WTC11 (cell line): Measurements from ENCODE around the gene HRAS. TPM values are rescaled to one million over a fixed set of nuclear protein-coding genes. Genes with fewer than 3 reads are reported as not detected.

Experiments
- ATAC-seq: fragments of 200-7000 bp; cut with Tn5 transposase; 2 replicates; pipeline ENCODE4 v1.10.0; 2021; ENCODE audit warnings: mild to moderate bottlenecking, moderate library complexity
- CTCF ChIA-PET: fragments of 300-600 bp; sonication (Branson Sonifier 250); formaldehyde crosslinking; loops from one replicate; lab custom pipeline; 2021; ENCODE audit warnings: antibody characterized with exemption; lab: Charles Lee
- POLR2A ChIA-PET: fragments of 350-600 bp; sonication (Branson Sonifier 250); formaldehyde crosslinking; loops from one replicate; lab custom pipeline; 2021; ENCODE audit warnings: antibody characterized with exemption; lab: Charles Lee
- DNase-seq: peaks from one replicate; pipeline ENCODE4 v3.0.0; 2021; ENCODE audit warnings: low spot score
- H3K27ac Mint-ChIP-seq: 2 replicates; pipeline ENCODE4 v1.8.0; 2021; ENCODE audit warnings: mixed read lengths
- H3K27me3 Mint-ChIP-seq: 2 replicates; pipeline ENCODE4 v1.8.0; 2021; ENCODE audit warnings: low read depth, mild to moderate bottlenecking, moderate library complexity, mixed read lengths
- H3K36me3 Mint-ChIP-seq: 2 replicates; pipeline ENCODE4 v1.8.0; 2021; ENCODE audit warnings: mixed read lengths
- H3K4me1 Mint-ChIP-seq: 2 replicates; pipeline ENCODE4 v1.8.0; 2022; ENCODE audit warnings: mixed read lengths
- H3K4me3 Mint-ChIP-seq: 2 replicates; pipeline ENCODE4 v1.8.0; 2021; ENCODE audit warnings: mild to moderate bottlenecking, moderate library complexity, mixed read lengths
- H3K9me3 Mint-ChIP-seq: 2 replicates; pipeline ENCODE4 v1.8.0; 2021; ENCODE audit warnings: mixed read lengths
- CBFB ChIP-seq: sonication (generic); formaldehyde crosslinking; IDR thresholded peaks from 2 replicates; pipeline ENCODE4 v1.8.1; 2022; ENCODE audit warnings: mild to moderate bottlenecking, low read depth, missing genetic modification reagents
- CREB1 ChIP-seq: sonication (generic); formaldehyde crosslinking; IDR thresholded peaks from 2 replicates; pipeline ENCODE4 v1.8.0; 2023; ENCODE audit warnings: mild to moderate bottlenecking, missing genetic modification reagents
- NFE2L1 ChIP-seq: sonication (generic); formaldehyde crosslinking; IDR thresholded peaks from 2 replicates; pipeline ENCODE4 v1.8.1; 2023; ENCODE audit warnings: missing genetic modification reagents
- OVOL2 ChIP-seq: fragments of 250-450 bp; sonication (Bioruptor Pico); IDR thresholded peaks from 2 replicates; pipeline ENCODE4 v1.9.0; 2021; ENCODE audit warnings: mild to moderate bottlenecking, borderline replicate concordance
- SOX15 ChIP-seq: fragments of 250-450 bp; sonication (Bioruptor Pico); IDR thresholded peaks from 2 replicates; pipeline ENCODE4 v1.9.0; 2021; ENCODE audit warnings: mild to moderate bottlenecking
- TEAD1 ChIP-seq: sonication (generic); formaldehyde crosslinking; IDR thresholded peaks from 2 replicates; pipeline ENCODE4 v1.8.0; 2022; ENCODE audit warnings: mild to moderate bottlenecking, missing genetic modification reagents
- TEAD4 ChIP-seq: sonication (generic); formaldehyde crosslinking; IDR thresholded peaks from 2 replicates; pipeline ENCODE4 v1.8.0; 2022; ENCODE audit warnings: mild to moderate bottlenecking, missing genetic modification reagents
- ZNF396 ChIP-seq: fragments of 250-450 bp; sonication (Bioruptor Pico); IDR thresholded peaks from 2 replicates; pipeline ENCODE4 v1.8.0; 2021; ENCODE audit warnings: mild to moderate bottlenecking, moderate library complexity, borderline replicate concordance
- total RNA-seq: library from RNA; stranded (reverse); gene quantifications from 3 replicates; pipeline ENCODE4 v1.2.3, GENCODE V29; 2021
- TF ChIP-seq, protein P1 (sequence below): sonication (generic); formaldehyde crosslinking; IDR thresholded peaks from 2 replicates; pipeline ENCODE4 v1.8.1; 2022; ENCODE audit warnings: missing genetic modification reagents, borderline replicate concordance
- TF ChIP-seq, protein P2 (sequence below): sonication (generic); formaldehyde crosslinking; IDR thresholded peaks from 2 replicates; pipeline ENCODE4 v1.8.1; 2023; ENCODE audit warnings: mild to moderate bottlenecking, moderate library complexity, missing genetic modification reagents
- TF ChIP-seq, protein P3 (sequence below): sonication (generic); formaldehyde crosslinking; IDR thresholded peaks from 2 replicates; pipeline ENCODE4 v1.8.1; 2023; ENCODE audit warnings: mild to moderate bottlenecking, missing genetic modification reagents, borderline replicate concordance
- TF ChIP-seq, protein P4 (sequence below): fragments of 250-450 bp; sonication (Bioruptor Pico); IDR thresholded peaks from 2 replicates; pipeline ENCODE4 v1.9.0; 2021; ENCODE audit warnings: mild to moderate bottlenecking
- TF ChIP-seq, protein P5 (sequence below): fragments of 250-450 bp; sonication (Bioruptor Pico); conservative IDR thresholded peaks from 2 replicates; pipeline ENCODE4 v1.9.0; 2021; ENCODE audit warnings: mild to moderate bottlenecking

HRAS gene
- total RNA-seq, 1 experiment from 2014 or later = 62.4 TPM

DNA sequence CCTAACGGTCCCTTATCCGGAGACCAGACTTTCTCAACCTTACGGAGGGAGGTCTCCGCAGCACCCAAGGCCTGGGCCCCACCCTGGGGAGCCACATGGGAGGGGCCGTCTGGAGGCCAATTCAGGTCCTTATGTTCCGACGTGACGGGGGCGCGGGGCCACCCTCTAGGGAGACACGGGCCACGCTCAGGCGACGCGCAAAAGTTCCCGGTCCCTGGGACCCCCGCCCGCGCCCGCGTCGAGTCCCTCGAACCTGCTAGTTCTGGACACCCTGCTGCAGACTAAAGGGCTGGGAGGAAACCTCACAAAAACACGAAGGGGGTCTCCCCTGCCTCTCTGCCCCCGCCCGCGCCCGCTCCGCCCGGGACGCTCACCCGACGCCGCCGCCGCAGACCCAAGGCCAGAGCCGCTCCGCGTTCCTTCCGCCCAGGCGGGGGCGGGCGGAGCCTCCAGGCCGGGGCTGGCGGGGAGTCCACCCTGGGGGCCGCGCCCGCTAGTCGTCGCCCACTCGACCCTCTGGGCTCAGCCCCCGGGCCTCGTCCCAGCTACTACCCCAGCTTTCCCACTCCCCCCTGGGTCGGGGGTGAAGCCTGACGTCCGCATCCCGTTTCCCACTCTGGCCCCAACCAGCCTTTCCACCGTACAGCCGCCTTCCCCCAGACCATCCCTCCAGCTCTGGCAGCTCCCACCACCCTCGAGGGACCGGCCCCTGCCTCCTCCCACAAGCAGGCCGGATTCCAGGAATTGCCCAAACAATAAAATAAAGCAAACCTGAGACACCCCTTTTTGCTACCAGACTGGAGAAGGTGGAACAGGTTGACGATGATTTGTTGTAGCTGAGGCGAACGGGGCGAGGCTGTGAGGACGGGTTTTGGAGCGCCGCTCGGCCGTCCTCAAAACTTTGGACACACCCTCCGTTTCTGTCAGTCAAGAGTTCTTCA, 31.1 kb downstream of the HRAS start (continued):
- TF ChIP-seq, protein P1, sequence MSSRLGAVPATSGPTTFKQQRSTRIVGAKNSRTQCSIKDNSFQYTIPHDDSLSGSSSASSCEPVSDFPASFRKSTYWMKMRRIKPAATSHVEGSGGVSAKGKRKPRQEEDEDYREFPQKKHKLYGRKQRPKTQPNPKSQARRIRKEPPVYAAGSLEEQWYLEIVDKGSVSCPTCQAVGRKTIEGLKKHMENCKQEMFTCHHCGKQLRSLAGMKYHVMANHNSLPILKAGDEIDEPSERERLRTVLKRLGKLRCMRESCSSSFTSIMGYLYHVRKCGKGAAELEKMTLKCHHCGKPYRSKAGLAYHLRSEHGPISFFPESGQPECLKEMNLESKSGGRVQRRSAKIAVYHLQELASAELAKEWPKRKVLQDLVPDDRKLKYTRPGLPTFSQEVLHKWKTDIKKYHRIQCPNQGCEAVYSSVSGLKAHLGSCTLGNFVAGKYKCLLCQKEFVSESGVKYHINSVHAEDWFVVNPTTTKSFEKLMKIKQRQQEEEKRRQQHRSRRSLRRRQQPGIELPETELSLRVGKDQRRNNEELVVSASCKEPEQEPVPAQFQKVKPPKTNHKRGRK = no peak
- no peak for TF ChIP-seq TEAD1
- TF ChIP-seq TEAD4 (CRISPR knock-in tag) = no peak
- TF ChIP-seq OVOL2 (CRISPR knock-in tag) = no peak
- TF ChIP-seq, protein P2, sequence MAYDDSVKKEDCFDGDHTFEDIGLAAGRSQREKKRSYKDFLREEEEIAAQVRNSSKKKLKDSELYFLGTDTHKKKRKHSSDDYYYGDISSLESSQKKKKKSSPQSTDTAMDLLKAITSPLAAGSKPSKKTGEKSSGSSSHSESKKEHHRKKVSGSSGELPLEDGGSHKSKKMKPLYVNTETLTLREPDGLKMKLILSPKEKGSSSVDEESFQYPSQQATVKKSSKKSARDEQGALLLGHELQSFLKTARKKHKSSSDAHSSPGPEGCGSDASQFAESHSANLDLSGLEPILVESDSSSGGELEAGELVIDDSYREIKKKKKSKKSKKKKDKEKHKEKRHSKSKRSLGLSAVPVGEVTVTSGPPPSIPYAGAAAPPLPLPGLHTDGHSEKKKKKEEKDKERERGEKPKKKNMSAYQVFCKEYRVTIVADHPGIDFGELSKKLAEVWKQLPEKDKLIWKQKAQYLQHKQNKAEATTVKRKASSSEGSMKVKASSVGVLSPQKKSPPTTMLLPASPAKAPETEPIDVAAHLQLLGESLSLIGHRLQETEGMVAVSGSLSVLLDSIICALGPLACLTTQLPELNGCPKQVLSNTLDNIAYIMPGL = no peak

DNA sequence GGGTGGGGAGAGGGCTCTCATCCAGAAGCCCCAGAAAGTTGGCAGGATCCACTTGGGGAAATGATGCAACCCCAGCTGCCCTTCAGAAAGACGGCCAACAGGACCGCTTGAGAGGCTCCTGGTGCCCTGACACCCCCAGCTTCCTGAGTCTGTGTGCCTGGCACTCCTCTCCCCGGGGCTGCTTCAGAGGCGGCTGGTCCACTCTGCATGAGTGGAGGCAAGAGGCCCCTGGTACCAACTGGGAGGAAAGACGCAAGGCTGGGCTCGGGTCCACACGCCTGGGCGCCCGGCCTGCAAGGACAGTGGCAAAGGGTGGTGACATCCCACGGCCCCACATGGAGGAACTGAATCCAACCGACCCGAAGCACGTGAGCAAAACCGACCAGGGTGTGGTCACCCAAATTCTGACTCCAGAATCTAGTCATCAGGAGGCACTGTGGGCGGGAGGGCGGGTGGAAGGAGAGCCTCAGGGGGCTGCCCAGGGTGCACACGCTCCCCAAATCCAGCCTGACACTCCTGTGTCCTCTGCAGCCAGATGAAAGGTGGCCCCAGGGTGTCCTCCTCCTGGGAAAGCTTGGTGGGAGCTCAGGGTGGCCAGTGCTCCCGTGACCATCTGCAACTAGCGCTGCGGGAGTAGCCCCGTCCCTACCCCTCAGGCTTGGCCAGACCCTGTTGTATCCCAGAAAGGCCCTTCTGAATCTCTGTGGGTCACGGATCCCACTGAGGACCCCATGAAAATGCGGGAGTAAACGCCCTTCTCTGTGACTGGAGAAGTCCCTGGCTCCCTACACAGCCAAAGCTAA, 32.0 kb downstream of the HRAS start:
- POLR2A ChIA-PET = no interaction called here
- peaks cover 21% of the 10 kb centered on the region for H3K36me3 Mint-ChIP-seq
- no peak overlapping the region; the same call in 1 of the 2 replicates for H3K4me3 Mint-ChIP-seq
- TF ChIP-seq ZNF396 (CRISPR knock-in tag) (no peak), CREB1 (CRISPR knock-in tag) (no peak), CBFB (CRISPR knock-in tag) (no peak)
- CTCF ChIA-PET = interaction anchor here (0.5 kb wide), 1 partner anchor 98 kb away, joined by 3 read pairs; no protein-coding TSS in a partner anchor
- no peaks in the 10 kb centered on the region; the same call in 1 of the 2 replicates for H3K27me3 Mint-ChIP-seq
- no peak for DNase-seq
- H3K27ac Mint-ChIP-seq = no peak overlapping the region; the same call in 1 of the 2 replicates
- peaks cover 12% of the 10 kb centered on the region for H3K4me1 Mint-ChIP-seq
- no peaks in the 10 kb centered on the region for H3K9me3 Mint-ChIP-seq
- no peak for ATAC-seq

DNA sequence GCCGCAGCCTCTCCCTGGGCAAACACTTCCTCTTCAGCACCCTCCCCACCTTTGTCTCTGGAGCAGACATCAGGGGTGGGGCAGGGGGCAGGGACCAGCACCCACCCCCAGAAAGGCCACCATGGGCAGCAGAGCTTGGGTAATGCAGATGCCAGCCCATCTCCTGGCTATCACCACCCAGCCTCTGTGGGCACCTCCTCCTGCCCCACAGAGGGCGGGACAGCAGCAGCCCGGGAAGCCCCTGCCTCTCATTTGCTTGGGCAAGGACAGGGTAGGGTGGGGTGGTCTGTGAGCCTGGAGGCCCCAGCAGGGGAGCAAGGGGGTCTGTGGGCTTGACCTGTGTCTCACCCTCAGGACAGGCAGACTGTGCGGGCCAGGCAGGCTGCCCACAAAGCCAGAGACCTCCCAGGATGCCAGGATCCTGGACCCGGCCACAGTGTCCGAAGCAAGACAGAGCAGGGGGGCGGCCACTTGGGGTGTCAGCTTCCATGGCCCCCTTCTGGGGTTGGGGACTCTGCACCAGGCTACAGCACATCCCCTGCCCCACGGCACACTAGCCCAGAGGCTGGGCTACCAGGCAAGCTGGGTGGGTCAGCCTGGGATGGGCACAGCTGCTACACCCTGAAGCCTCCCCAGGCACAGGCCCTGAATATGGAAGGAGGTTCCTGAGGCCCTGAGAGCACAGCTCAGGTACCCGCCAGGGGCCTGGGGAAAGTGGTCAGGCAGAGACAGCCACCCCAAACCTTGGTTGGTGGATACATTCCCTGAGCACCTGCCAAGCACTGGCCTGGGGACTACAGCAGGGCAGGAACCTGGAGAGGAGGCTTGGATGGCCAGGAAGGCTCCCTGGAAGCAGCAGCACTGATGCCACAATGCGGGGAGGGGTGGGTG, 32.8 kb downstream of the HRAS start:
- Mint-ChIP-seq H3K27ac (no peak overlapping the region), H3K27me3 (peaks cover 2% of the 10 kb centered on the region; the same call in 1 of the 2 replicates), H3K4me1 (peaks cover 10% of the 10 kb centered on the region), H3K36me3 (peaks cover 29% of the 10 kb centered on the region), H3K4me3 (no peak overlapping the region), H3K9me3 (peaks cover 5% of the 10 kb centered on the region)
- ATAC-seq (no peak), DNase-seq (no peak)
- CTCF ChIA-PET = no interaction called here
- POLR2A ChIA-PET = no interaction called here
- TF ChIP-seq, protein P3, sequence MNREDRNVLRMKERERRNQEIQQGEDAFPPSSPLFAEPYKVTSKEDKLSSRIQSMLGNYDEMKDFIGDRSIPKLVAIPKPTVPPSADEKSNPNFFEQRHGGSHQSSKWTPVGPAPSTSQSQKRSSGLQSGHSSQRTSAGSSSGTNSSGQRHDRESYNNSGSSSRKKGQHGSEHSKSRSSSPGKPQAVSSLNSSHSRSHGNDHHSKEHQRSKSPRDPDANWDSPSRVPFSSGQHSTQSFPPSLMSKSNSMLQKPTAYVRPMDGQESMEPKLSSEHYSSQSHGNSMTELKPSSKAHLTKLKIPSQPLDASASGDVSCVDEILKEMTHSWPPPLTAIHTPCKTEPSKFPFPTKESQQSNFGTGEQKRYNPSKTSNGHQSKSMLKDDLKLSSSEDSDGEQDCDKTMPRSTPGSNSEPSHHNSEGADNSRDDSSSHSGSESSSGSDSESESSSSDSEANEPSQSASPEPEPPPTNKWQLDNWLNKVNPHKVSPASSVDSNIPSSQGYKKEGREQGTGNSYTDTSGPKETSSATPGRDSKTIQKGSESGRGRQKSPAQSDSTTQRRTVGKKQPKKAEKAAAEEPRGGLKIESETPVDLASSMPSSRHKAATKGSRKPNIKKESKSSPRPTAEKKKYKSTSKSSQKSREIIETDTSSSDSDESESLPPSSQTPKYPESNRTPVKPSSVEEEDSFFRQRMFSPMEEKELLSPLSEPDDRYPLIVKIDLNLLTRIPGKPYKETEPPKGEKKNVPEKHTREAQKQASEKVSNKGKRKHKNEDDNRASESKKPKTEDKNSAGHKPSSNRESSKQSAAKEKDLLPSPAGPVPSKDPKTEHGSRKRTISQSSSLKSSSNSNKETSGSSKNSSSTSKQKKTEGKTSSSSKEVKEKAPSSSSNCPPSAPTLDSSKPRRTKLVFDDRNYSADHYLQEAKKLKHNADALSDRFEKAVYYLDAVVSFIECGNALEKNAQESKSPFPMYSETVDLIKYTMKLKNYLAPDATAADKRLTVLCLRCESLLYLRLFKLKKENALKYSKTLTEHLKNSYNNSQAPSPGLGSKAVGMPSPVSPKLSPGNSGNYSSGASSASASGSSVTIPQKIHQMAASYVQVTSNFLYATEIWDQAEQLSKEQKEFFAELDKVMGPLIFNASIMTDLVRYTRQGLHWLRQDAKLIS (CRISPR knock-in tag) = no peak
- TF ChIP-seq, protein P1 = no peak
- TF ChIP-seq, protein P4, sequence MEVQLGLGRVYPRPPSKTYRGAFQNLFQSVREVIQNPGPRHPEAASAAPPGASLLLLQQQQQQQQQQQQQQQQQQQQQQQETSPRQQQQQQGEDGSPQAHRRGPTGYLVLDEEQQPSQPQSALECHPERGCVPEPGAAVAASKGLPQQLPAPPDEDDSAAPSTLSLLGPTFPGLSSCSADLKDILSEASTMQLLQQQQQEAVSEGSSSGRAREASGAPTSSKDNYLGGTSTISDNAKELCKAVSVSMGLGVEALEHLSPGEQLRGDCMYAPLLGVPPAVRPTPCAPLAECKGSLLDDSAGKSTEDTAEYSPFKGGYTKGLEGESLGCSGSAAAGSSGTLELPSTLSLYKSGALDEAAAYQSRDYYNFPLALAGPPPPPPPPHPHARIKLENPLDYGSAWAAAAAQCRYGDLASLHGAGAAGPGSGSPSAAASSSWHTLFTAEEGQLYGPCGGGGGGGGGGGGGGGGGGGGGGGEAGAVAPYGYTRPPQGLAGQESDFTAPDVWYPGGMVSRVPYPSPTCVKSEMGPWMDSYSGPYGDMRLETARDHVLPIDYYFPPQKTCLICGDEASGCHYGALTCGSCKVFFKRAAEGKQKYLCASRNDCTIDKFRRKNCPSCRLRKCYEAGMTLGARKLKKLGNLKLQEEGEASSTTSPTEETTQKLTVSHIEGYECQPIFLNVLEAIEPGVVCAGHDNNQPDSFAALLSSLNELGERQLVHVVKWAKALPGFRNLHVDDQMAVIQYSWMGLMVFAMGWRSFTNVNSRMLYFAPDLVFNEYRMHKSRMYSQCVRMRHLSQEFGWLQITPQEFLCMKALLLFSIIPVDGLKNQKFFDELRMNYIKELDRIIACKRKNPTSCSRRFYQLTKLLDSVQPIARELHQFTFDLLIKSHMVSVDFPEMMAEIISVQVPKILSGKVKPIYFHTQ (CRISPR knock-in tag) = no peak
- TF ChIP-seq, protein P5, sequence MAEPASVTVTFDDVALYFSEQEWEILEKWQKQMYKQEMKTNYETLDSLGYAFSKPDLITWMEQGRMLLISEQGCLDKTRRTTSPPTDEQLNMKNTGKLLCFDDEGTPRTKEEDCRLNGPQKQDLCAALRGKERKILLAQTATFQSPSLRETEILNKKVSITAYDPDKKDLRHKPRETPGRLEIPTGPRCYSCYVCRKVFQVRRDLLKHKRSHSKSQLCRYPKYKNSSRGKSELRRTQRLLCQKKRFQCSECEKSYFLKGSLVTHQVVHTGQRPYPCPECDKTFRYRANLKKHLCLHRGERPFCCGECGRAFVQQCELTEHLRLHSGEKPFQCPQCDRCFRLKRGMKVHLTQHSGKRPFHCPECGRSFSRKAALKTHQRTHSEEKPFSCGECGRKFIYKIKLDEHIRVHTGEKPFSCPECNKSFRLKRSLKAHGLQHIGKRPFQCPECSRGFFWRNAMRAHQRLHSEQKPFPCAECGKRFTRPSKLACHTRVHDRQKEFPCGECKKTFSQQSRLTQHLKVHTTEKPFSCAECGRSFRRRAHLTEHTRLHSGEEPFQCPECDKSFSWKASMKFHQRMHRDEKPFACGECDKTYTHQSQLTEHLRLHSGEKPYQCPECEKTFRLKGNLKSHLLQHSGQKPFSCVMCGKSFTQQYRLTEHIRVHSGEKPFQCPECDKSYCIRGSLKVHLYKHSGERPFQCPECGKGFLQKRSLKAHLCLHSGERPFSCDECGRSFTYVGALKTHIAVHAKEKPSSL (CRISPR knock-in tag) = no peak
- TF ChIP-seq SOX15 (CRISPR knock-in tag) = no peak
- no peak for TF ChIP-seq NFE2L1 (CRISPR knock-in tag)
